ENCODE results near the gene FMO2. TPM values are rescaled to one million over a fixed set of nuclear protein-coding genes. Genes with fewer than 3 reads are reported as not detected.

FMO2 gene
- not detected for total RNA-seq

GRCh38 chr1:171185091-171185490, at the start of gene FMO2:
Gene FMO2, plus strand, starts transcription at chr1:171185300. Its CDS starts 414 bp downstream, at chr1:171185714.
- ChIA-PET CTCF (interaction anchor here (1.0 kb wide), 1 partner anchor 41 kb away, joined by 3 read pairs; no protein-coding TSS in a partner anchor), POLR2A (no interaction called here)
- DNase-seq: no peak
- no peak within 1 kb of the TSS for H3K4me3 Mint-ChIP-seq
- TF ChIP-seq CTCF (IDR thresholded peaks at IDR 0.05): no peak
- H3K27ac Mint-ChIP-seq: no peak within 1 kb of the TSS
- intact Hi-C loops (cut with micrococcal nuclease): no loop called here
- H3K4me1 Mint-ChIP-seq (ENCODE audit: low read depth): no peaks in the 10 kb centered on the region
- no peaks in the 10 kb centered on the region for H3K36me3 Mint-ChIP-seq (ENCODE audit: low read depth)
- no peak for ATAC-seq
- H3K9me3 Mint-ChIP-seq: no peaks in the 10 kb centered on the region
- H3K27me3 Mint-ChIP-seq: peaks cover 8% of the 10 kb centered on the region

- no peak overlapping the region for H3K4me3 Mint-ChIP-seq
- ATAC-seq (no peak), DNase-seq (no peak)
- no peak overlapping the region for H3K27ac Mint-ChIP-seq
- TF ChIP-seq CTCF (IDR thresholded peaks at IDR 0.05): no peak
- H3K27me3 Mint-ChIP-seq: peaks cover 8% of the 10 kb centered on the region
- intact Hi-C loops (cut with micrococcal nuclease): no loop called here
- H3K36me3 Mint-ChIP-seq (ENCODE audit: low read depth): no peaks in the 10 kb centered on the region
- H3K9me3 Mint-ChIP-seq: no peaks in the 10 kb centered on the region
- ChIA-PET CTCF (no interaction called here), POLR2A (interaction anchor here (0.6 kb wide), 1 partner anchor 47 kb away, joined by 3 read pairs; the partner anchor contains the start of gene FMO3)
- no peaks in the 10 kb centered on the region for H3K4me1 Mint-ChIP-seq (ENCODE audit: low read depth)
Observed at GRCh38 chr1:171137580-171137979, 47.5 kb upstream of the FMO2 start.

GRCh38 chr1:171138980-171139379, 46.1 kb upstream of the FMO2 start:
- intact Hi-C loops (cut with micrococcal nuclease): no loop called here
- H3K9me3 Mint-ChIP-seq: no peaks in the 10 kb centered on the region
- H3K4me1 Mint-ChIP-seq (ENCODE audit: low read depth): no peaks in the 10 kb centered on the region
- DNase-seq (no peak), ATAC-seq (no peak)
- ChIA-PET CTCF (no interaction called here), POLR2A (no interaction called here)
- no peaks in the 10 kb centered on the region for H3K36me3 Mint-ChIP-seq (ENCODE audit: low read depth)
- H3K27me3 Mint-ChIP-seq: peaks cover 10% of the 10 kb centered on the region
- TF ChIP-seq CTCF (IDR thresholded peaks at IDR 0.05): no peak
- H3K4me3 Mint-ChIP-seq: no peak overlapping the region
- H3K27ac Mint-ChIP-seq: no peak overlapping the region

GRCh38 chr1:171139890-171140289, 45.2 kb upstream of the FMO2 start:
- H3K4me3 Mint-ChIP-seq: no peak overlapping the region
- intact Hi-C loops (cut with micrococcal nuclease): no loop called here

GRCh38 chr1:171140401-171140800, 44.7 kb upstream of the FMO2 start:
- ChIA-PET CTCF (no interaction called here), POLR2A (no interaction called here)
- Mint-ChIP-seq H3K36me3 (ENCODE audit: low read depth) (no peaks in the 10 kb centered on the region), H3K9me3 (no peaks in the 10 kb centered on the region), H3K27me3 (peaks cover 13% of the 10 kb centered on the region), H3K4me1 (ENCODE audit: low read depth) (no peaks in the 10 kb centered on the region), H3K27ac (no peak overlapping the region), H3K4me3 (no peak overlapping the region)
- TF ChIP-seq CTCF (IDR thresholded peaks at IDR 0.05): no peak
- DNase-seq (no peak), ATAC-seq (no peak)
- intact Hi-C loops (cut with micrococcal nuclease): no loop called here

More at GRCh38 chr1:171139890-171140289, 45.2 kb upstream of the FMO2 start:
- Mint-ChIP-seq H3K27ac (no peak overlapping the region), H3K4me1 (ENCODE audit: low read depth) (no peaks in the 10 kb centered on the region), H3K9me3 (no peaks in the 10 kb centered on the region), H3K36me3 (ENCODE audit: low read depth) (no peaks in the 10 kb centered on the region), H3K27me3 (peaks cover 10% of the 10 kb centered on the region)
- ChIA-PET CTCF (no interaction called here), POLR2A (no interaction called here)
- ATAC-seq: no peak
- no peak for DNase-seq
- TF ChIP-seq CTCF (IDR thresholded peaks at IDR 0.05): no peak

All from activated CD8-positive, alpha-beta T cell treated with anti-CD3 and anti-CD28 coated beads for 36 hours (primary cell).